UCSD-AML1 (cell line): ENCODE data around the gene LARGE1.

ENCODE experiments used
- DNase-seq: peaks from one replicate; lab custom pipeline; 2025; ENCODE audit not compliant: unreplicated experiment; lab: John Stamatoyannopoulos, UW

Gene LARGE1

DNA sequence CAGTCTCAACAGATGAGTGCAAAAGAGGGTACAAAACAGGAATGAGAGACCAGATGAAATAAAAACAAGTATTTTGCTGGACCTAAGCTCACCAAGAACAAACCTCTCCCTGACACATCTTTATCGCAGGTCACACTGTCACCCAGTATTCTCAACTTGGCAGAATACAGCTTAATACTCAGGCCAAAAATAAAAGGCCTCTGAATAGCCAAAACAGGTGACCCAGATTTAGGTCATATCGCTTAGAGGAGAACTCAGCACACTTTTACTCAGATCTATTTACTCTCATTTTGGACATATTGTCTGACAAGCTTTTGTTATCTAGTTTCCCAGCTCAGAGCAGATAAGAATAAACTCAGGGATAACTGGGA lies 645.2 kb downstream of the LARGE1 start:
- no peak for DNase-seq

DNA sequence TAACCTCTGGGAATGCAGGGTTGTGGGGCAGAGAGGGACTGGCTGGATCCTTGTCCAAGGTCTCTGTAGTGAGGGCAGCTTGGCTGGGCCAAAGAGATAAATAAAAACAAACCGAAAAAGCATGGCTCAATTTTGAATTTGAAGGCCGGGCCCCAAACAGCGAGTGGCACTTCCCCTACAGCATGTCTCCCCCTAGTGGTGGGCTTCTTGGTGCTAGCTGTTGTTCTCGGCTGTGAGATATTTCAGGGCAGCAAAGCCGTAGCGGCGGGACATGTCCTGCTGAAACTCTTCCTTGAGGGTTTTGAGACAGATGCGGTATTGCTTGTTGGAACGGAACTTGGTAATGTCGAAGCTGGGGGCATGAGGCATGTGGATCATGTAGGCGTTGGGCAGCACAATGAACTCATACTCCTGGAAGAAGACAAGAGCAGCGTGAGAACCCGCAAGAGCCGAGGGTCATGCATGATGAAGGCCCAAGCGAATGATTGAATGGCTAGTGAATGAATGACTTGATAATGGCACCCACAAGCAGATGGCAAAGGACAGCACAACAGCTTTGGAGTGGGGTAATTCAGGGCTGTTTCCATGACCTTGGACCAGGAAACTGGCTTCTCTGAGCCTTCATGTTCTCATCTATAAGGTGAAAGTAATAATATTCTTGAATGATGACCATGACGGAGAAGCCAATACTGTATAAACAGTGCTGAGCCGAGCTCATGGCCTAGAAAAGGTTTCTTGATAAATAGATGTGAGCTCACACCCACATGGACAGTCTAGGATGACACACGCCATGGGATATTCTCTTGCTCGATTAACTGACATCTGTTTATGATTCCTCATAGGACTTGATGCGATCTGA lies 645.8 kb downstream of the LARGE1 start:
- peak; percentile 17 for DNase-seq

DNA sequence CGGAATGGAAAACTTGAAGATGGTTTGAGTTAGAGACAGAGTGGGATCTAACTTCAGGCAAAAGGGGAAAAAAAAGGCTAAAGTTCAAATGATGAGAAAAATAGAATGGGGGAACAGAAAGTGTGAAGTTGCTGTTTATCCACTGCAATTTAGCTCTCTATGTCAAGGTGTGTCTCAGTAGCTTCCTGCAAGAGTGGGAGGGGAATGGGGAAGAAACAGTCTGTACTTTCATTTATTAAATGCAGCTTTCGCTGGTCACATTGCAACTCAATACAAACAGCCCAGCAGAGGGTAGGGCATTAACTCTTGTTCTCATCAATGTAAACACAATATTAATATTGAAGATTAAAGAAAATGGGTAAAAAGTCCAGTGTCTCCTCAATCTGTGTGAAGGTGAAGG lies 647.4 kb downstream of the LARGE1 start:
- DNase-seq: no peak

DNA sequence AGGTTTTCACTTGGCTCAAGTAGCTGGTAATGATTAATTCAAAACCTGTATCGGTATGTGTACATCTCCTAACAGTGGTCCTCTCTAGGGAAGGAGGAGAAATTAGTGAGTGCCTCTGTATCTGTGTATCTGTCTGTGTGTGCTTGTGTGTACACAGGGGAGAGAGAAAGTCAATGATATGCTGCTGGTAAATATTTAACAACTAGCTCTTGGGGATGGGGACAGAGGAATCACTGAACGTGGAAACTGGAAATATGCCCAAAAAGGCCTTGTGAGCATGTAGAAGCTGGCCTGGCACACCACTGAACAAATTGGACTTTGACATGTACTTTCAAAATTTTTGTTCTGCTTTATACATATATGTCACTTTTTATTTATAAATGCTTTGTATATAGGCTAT lies 648.1 kb downstream of the LARGE1 start:
- no peak for DNase-seq

DNA sequence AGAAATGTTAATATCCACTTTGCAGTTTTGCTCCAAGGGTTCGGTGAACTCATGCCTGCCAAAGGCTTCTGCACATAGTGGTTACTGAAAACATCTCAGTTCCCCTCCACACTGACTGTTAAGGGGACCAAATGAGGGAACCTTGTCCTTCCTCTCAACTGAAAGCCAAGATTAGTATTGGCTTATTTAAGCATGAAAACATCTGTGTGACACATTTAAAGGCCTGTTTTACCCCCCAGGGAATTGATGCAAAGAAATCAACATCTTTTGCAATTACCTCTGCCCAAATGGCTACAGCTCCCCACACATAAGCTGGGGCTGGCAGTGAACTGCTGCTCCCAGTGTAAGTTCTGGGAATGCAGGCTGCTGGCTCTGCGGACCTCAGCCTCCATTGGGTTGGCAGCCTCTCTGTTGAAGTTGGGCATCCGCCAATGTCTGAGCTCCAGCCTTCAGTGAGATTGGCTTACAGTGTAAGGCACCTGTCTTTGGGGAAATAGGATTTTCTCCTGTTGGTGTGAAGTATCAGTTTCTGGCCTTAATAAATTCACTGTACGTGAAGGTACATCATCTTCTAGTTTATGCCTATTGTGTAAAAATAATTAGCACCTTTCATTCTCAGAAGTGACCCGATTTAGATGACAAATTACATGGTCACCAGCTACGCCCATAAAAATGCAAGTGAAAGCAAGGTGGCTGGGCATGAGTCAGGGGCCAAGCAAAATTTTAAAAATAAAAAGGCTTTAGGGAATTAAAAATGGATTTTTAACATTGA lies 648.7 kb downstream of the LARGE1 start:
- DNase-seq: no peak

DNA sequence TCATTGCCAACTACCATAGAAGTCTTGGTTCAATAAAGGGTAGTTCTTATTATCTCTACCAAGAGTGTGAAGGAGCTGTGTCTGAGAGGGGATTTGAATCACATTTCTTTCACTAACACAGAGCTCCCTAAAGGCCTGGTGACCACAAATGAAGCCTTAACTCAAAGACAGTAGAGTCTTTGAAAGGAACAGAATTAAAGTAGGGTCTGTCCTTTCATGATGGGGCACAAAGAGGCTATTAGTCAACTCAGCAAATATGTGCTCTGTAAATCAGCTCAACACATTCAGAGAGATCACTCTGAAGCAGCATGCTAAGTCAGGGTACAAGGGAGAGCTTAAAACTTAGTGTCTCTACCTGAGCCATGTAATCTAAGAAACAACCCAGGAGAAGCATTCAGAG lies 649.7 kb downstream of the LARGE1 start:
- DNase-seq: no peak

DNA sequence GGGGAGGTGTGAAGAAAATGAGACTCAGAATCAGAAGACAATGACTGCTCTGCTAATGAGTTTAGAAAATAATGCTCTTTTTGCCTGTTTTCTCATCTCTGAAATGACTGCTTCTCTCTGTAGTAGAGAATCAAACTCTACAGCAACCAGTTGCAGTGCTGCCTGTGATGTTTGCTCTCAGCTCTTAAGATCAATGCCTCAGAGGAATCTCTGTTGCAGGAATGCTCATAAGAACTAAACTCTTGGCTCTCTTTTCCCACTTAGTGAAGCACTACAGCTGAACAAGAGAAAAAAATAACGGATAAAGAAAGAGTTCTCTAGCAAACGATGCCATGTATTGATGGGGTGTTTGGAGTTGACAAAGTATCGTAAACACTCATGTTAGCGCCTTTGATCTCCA lies 658.6 kb downstream of the LARGE1 start:
- DNase-seq: no peak

DNA sequence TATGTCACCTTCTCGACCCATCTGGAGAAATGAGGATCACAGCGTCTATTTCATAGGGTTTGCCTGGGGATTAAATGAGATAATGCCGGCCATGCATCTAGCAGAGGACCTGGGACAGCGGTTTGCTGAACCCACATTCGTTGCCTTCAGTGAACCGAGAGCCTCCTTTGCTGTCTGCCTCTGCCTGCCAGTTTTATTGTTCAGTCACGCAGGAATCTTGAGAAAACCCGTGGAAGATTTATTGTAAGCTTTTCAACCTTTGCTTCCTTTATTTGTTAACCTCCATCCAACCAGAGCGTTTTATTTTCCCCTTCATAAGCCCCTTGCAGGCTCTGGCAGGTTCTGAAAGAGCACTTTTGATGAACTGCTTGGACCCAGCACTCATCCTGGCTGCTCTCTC lies 659.8 kb downstream of the LARGE1 start:
- DNase-seq: no peak

DNA sequence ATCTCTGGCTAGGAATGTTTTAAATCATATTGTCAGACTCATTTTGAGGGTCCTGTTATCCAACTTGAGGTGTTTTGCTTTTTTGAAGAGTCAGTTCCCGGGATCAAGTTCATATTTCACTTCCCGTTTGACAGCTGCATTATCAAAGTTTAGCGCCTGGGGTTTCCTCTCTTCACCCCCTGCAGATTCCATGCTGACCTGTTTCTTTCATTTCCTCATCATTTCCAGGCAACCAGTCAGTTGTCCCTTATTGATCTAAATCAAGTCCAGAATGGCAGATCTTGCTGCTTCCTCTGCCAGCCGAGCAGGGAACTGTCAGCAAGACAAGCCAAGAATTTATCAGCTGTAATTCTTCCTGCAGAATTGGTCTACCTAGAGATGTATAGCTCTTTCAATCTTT lies 664.5 kb downstream of the LARGE1 start:
- no peak for DNase-seq

DNA sequence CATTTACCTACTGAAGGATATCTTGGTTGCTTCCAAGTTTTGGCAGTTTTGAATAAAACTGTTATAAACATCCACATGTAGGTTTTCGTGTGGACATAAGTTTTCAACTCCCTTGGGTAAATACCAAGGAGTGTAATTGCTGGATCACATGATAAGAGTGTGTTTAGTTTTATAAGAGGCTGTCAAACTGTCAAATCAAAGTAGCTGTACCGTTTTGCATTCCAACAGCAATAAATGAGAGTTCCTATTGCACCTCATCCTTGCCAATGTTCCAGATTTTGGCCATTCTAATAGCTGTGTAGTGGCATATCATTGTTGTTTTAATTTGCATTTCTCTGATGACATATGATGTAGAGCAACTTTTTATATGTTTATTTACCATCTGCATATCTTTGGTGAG lies 671.3 kb downstream of the LARGE1 start:
- DNase-seq: no peak

DNA sequence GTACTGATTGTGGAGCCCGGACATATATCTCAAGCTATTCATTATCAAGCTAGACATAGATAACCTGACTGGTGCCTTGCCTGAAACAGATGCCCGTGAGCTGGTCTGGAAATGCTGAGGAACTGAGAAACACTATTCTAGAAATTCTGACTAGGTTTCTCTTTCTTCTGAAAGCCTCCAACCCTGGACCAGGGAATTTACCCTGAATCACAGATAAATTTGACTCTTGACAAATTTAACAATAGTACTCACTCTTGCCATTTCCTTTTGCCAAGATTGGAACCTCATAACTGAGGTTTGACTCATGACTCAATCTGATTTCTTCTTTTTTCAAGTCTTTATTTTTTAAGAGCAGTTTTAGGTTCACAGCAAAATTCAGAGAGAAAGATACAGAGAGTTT lies 672.5 kb downstream of the LARGE1 start:
- no peak for DNase-seq

DNA sequence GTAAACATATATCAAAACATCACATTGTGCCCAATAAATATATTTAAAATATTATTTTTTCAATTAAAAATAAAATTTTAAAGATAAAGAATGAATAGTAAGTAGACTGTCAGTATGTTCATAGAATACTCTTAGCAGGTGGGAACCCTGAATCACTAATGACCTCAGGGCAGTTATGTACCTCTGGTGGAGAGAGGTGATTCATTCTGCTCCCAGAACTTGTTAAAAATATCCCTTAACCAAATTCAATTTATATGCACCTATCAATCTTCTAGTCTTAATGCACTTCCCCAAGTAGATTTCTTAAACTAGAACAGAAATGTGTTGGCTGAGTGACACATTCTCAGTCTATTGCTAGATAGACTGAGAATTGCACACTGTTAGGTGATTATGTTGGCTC lies 678.2 kb downstream of the LARGE1 start:
- DNase-seq: no peak

DNA sequence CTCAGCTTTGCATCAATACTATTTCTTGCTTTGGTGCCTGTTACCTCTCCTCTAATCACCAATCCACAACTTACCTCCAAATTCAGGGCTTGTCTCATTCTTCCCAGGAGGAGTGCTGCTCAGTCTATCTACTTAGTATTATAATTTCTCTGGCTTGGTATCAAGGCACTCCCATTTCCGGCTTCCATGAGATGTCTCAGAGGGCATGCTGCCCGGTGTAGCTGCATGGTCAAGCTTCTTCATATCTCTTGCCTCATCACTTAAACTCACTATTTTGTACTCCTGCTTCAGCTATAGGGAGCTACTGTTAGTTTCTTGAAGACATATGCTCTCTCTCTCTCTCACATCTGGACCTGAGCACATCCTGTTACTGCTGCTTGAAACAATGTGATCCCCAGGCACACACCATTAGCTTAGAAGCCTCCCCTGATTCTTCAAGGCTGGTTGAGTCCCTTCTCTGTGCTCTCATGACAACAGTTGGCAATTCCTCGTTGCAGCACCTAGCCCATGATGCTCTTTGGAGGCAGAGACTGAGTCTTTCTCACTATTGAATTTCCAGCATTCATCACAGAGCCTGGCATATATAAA lies 679.3 kb downstream of the LARGE1 start:
- DNase-seq: no peak

DNA sequence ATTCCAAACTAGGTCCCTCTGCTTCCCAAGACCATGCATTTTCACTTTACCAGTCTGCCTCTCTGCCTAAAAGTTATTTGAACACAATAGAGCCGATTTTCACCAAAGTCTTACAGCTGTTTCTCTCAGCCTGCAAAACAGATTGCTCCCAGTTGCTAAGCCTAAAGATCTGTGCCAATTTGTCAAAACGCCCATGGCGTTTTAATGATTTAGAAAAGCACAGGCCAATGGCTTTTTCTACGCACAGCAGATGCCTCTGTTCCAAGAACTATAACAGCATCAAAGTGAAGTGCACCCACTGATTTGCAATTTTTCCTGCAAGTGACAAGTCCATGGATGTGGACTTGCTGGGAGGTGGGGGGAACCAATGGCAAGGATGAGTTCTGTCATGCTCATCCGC lies 688.2 kb downstream of the LARGE1 start:
- no peak for DNase-seq

DNA sequence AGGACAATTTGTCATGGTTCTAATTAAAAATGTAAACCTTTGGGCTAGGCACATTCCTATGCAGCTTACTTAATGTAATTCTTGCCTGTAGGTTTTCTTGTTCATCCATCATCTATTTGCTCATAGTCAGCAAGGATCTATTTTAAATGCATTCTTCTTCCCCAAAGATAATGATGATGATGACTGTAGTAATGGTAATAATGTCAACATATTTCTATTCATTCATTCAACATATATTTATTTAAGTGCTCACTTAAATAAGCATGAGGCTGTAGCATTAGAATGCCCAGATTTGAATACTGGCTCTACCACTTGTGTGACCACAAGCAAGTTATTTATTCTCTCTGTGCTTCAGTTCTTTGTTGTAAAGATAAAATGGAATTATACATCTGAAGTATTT lies 692.5 kb downstream of the LARGE1 start:
- DNase-seq: no peak

DNA sequence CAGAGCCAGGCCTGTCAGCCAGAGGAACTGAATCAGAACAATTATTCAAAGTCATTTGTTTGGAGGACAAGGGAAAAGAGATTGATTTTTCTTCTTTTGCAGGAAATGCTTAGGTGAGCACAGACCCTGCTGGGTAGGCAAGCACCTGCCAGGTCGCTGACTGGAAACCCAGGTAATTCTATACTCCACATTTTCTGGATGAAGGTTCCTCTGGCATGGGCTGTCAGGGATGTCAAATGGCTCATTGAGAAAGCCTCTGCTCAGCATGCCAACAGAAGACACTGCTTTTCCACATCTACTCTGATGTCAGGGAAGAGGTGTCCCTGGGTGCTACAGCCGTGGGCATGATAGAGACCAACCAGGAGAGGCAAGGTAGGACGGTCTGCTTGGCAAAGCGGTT lies 695.4 kb downstream of the LARGE1 start:
- DNase-seq: no peak
